Breast epithelium (tissue), 4 donors: ENCODE data around the gene CDS2. TPM values are rescaled to one million over a fixed set of nuclear protein-coding genes. Genes with fewer than 3 reads are reported as not detected.

Experiments used
- DNase-seq, 2 donors: peaks; one replicate each; pipeline ENCODE4 v3.0.0-alpha.2; 2019; ENCODE audit warnings: low spot score in 2 of 2
- H3K27ac ChIP-seq, 2 donors: fragments of 200-600 bp; sonication (generic) in 1 of 2; one replicate each; pipeline ENCODE4 v1.5.1; 2016 to 2019; ENCODE audit warnings: mild to moderate bottlenecking in 1 of 2
- H3K27me3 ChIP-seq, 2 donors: fragments of 200-600 bp; sonication (generic) in 1 of 2; one replicate each; pipeline versions ENCODE4 v1.5.1 to v1.6.0; 2017 to 2019; ENCODE audit warnings: control low read depth in 1 of 2, mild to moderate bottlenecking in 1 of 2
- H3K36me3 ChIP-seq: fragments of 200-600 bp; one replicate; pipeline ENCODE4 v1.5.1; 2019
- H3K4me1 ChIP-seq, 2 donors: fragments of 200-600 bp; sonication (generic); one replicate each; pipeline ENCODE4 v1.5.1; 2016 to 2019; ENCODE audit warnings: control low read depth in 1 of 2
- H3K4me3 ChIP-seq, 3 donors: fragments of 200-600 bp; sonication (generic); 1 replicate in 2 of 3; 2 replicates in 1 of 3; pipeline ENCODE4 v1.5.1; 2016 to 2019; ENCODE audit warnings: mild to moderate bottlenecking in 3 of 3, moderate library complexity in 2 of 3
- H3K9me3 ChIP-seq, 2 donors: fragments of 200-600 bp; sonication (generic) in 1 of 2; one replicate each; pipeline ENCODE4 v1.5.1; 2016 to 2019; ENCODE audit warnings: control low read depth in 1 of 2
- POLR2A ChIP-seq: fragments of 450-650 bp; IDR thresholded peaks from one replicate; pipeline ENCODE4 v1.6.1; 2016; ENCODE audit warnings: antibody characterized with exemption, mild to moderate bottlenecking, moderate library complexity
- POLR2AphosphoS5 ChIP-seq, 3 donors: sonication (generic); formaldehyde crosslinking; IDR thresholded peaks; one replicate each; pipeline ENCODE4 v1.6.1; 2017; ENCODE audit warnings: antibody characterized with exemption in 3 of 3
- intact Hi-C: fragments of 100-400 bp; cut with DNase I; formaldehyde crosslinking; loops from one replicate; pipeline ENCODE4 v1.15.1; 2023; ENCODE audit warnings: low total_unique reads
- total RNA-seq, 3 donors: library from RNA; depleted of rRNA; stranded (reverse); fragments of >200 nt; gene quantifications; one replicate each; pipeline ENCODE4 v1.1.0, GENCODE V29; 2016
- TF ChIP-seq, protein P1 (sequence below), 3 donors: fragments of 450-650 bp; IDR thresholded peaks; one replicate each; pipeline ENCODE4 v1.5.1; 2016 to 2017; ENCODE audit warnings: antibody characterized with exemption in 3 of 3, mild to moderate bottlenecking in 3 of 3, moderate library complexity in 3 of 3

The CDS2 gene
- total RNA-seq, 3 donors from 2014 or later: 29.2 to 42.9 (median 37.6) TPM

DNA sequence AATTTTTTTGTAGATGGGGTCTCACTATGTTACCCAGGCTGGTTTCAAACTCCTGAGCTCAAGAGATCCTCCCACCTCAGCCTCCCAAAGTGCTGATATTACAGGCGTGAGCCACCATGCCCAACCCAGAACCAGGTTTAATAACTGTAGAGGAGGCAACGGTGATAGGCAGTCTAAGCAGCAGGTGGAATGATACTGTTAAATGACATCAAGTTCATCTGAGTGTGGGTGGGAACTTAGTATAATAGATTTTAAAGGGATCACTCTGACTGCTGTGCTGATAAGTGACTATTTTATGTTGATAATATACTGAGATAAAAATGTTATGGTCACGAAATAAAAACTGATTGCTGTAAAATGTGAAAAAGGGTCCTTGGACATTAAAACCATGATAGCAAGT lies 38.1 kb upstream of the CDS2 start:
- no peak overlapping the region for H3K27ac ChIP-seq
- intact Hi-C loops: no loop called here
- H3K9me3 ChIP-seq: no peaks in the 10 kb centered on the region
- no peak overlapping the region for H3K4me3 ChIP-seq
- DNase-seq: no peak
- H3K27me3 ChIP-seq: no peaks in the 10 kb centered on the region
- no peaks in the 10 kb centered on the region for H3K4me1 ChIP-seq
- no peak for TF ChIP-seq POLR2AphosphoS5 (IDR thresholded peaks at IDR 0.05)
- no peak for TF ChIP-seq POLR2A
- TF ChIP-seq, protein P1, sequence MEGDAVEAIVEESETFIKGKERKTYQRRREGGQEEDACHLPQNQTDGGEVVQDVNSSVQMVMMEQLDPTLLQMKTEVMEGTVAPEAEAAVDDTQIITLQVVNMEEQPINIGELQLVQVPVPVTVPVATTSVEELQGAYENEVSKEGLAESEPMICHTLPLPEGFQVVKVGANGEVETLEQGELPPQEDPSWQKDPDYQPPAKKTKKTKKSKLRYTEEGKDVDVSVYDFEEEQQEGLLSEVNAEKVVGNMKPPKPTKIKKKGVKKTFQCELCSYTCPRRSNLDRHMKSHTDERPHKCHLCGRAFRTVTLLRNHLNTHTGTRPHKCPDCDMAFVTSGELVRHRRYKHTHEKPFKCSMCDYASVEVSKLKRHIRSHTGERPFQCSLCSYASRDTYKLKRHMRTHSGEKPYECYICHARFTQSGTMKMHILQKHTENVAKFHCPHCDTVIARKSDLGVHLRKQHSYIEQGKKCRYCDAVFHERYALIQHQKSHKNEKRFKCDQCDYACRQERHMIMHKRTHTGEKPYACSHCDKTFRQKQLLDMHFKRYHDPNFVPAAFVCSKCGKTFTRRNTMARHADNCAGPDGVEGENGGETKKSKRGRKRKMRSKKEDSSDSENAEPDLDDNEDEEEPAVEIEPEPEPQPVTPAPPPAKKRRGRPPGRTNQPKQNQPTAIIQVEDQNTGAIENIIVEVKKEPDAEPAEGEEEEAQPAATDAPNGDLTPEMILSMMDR (IDR thresholded peaks at IDR 0.05): no peak
- H3K36me3 ChIP-seq: no peaks in the 10 kb centered on the region

DNA sequence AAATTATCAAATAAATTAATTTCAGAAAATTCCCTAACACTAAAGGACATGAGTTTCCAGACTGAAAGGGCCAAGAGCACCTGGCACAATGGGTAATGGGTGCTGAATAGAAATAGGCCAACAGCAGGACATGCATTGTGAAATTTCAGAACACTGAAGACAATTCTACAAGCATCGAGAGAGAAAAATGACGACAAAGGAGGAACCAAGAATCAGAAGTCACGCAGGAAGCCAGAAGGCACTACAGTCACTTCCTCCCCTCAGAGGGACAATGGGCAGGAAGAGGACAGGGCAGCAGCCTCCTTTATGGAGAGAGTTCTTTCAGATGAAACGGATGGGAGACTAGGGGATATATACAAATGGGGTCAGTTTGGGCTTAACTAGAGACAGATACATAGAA lies 36.6 kb upstream of the CDS2 start:
- no peaks in the 10 kb centered on the region for H3K36me3 ChIP-seq
- H3K4me1 ChIP-seq: no peaks in the 10 kb centered on the region
- intact Hi-C loops: loop anchor here (10.0 kb wide), 1 partner anchor 315 kb away; no protein-coding TSS in a partner anchor
- no peak overlapping the region for H3K27ac ChIP-seq
- no peaks in the 10 kb centered on the region for H3K9me3 ChIP-seq
- no peaks in the 10 kb centered on the region for H3K27me3 ChIP-seq
- no peak overlapping the region for H3K4me3 ChIP-seq
- no peak for DNase-seq
- TF ChIP-seq POLR2AphosphoS5 (IDR thresholded peaks at IDR 0.05) (no peak), POLR2A (no peak)
- TF ChIP-seq, protein P1 (IDR thresholded peaks at IDR 0.05): no peak

DNA sequence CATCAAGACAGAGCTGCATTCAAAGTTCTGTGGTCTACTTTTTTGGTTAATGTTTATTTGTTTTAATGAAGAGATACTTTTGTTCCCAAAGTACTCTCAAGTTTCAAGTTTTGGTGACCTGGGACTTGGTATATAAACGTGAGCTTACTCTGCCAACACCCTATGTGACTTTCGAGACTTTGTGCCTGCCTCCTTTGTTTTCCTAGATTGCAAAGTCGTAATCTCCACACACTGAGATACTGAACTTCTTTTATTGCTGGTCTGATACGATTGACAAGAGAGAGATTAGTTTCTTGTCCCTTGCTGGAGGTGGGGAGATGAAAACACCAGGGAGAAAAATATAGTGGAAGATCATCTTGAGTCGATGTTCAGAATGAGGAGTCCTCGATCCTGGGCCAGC lies 34.9 kb upstream of the CDS2 start:
- Histone ChIP-seq H3K27me3 (no peaks in the 10 kb centered on the region), H3K27ac (no peak overlapping the region), H3K9me3 (no peaks in the 10 kb centered on the region), H3K36me3 (no peaks in the 10 kb centered on the region), H3K4me3 (no peak overlapping the region), H3K4me1 (no peaks in the 10 kb centered on the region)
- TF ChIP-seq, protein P1 (IDR thresholded peaks at IDR 0.05): no peak
- no peak for TF ChIP-seq POLR2AphosphoS5 (IDR thresholded peaks at IDR 0.05)
- TF ChIP-seq POLR2A: no peak
- intact Hi-C loops: loop anchor here (10.0 kb wide), 1 partner anchor 317 kb away; no protein-coding TSS in a partner anchor
- no peak for DNase-seq

DNA sequence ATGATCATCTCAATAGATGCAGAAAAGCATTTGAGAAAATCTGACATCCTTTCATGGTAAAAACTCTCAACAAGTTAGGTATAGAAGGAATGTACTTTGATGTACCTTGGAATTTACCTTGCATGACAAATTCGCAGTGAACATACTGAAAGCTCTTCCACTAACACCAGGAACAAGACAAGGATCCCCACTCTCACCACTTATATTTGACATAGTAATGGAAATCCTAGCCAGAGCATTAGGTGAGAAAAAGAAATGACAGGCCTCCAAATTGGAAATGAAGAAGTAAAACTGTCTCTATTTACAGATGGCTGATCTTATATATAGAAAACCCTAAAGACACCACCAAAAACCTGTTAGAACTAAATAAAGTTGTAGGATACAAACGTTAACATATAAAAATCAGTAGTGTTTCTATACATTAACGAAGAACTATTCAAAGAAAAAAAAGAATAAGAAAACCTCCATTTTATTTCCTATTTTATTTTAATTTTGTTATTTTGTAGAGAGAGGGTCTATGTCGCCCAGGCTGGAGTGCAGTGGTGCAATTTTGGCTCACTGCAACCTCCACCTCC lies 34.0 kb upstream of the CDS2 start:
- Histone ChIP-seq H3K27ac (no peak overlapping the region), H3K27me3 (no peaks in the 10 kb centered on the region), H3K4me1 (no peaks in the 10 kb centered on the region), H3K4me3 (no peak overlapping the region), H3K36me3 (no peaks in the 10 kb centered on the region), H3K9me3 (no peaks in the 10 kb centered on the region)
- DNase-seq: no peak
- TF ChIP-seq POLR2AphosphoS5 (IDR thresholded peaks at IDR 0.05) (no peak), POLR2A (no peak)
- TF ChIP-seq, protein P1 (IDR thresholded peaks at IDR 0.05): no peak
- intact Hi-C loops: loop anchor here (10.0 kb wide), 1 partner anchor 318 kb away; no protein-coding TSS in a partner anchor

DNA sequence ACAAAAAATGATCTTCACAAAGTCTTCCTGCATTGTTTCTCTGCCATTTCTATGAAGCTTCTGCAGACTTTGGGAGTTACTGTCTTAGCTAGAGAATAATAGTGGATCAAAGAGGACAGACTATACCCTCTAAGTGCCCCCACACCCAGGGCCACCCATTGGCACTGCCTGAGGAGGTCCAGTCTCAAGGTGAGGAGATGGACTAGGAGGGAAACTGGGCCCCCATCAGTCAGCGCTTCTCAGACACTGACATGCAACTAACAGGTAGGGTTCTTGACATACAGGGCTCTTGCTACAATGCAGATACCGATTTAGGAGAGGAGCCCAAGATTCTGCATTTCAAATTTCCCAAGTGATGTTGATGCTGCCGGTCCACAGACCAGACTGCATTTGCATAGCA lies 31.4 kb upstream of the CDS2 start:
- no peak for DNase-seq
- intact Hi-C loops: loop anchor here (10.0 kb wide), 1 partner anchor 321 kb away; no protein-coding TSS in a partner anchor
- Histone ChIP-seq H3K36me3 (no peaks in the 10 kb centered on the region), H3K4me1 (no peaks in the 10 kb centered on the region), H3K27ac (no peak overlapping the region), H3K4me3 (no peak overlapping the region), H3K9me3 (no peaks in the 10 kb centered on the region), H3K27me3 (no peaks in the 10 kb centered on the region)
- TF ChIP-seq, protein P1 (IDR thresholded peaks at IDR 0.05): no peak
- TF ChIP-seq POLR2A (no peak), POLR2AphosphoS5 (IDR thresholded peaks at IDR 0.05) (no peak)
